AG04449 (cell line): ENCODE data around the gene FNTB.

Source experiments
- CTCF ChIA-PET: fragments of 350-600 bp; formaldehyde crosslinking; extraction: SDS; loops from one replicate; lab custom pipeline; 2021; ENCODE audit warnings: antibody characterized with exemption; lab: Yijun Ruan, JAX
- POLR2A ChIA-PET: fragments of 400-600, 350-600 bp; formaldehyde crosslinking; extraction: SDS; loops from one replicate; lab custom pipeline; 2020; ENCODE audit warnings: antibody characterized with exemption, inconsistent platforms; lab: Yijun Ruan, JAX
- DNase-seq: peaks from one replicate; pipeline ENCODE4 v3.0.0-alpha.2; 2010; ENCODE audit warnings: low read depth, low spot score
- H3K4me3 ChIP-seq: 2 replicates; pipeline ENCODE4 v1.5.1; 2011; ENCODE audit warnings: low read depth, mild to moderate bottlenecking, control low read depth, low read length
- TF ChIP-seq, protein P1 (sequence below): IDR thresholded peaks from one replicate; pipeline ENCODE4 v1.5.1; 2011; ENCODE audit warnings: mild to moderate bottlenecking, moderate library complexity, low read length, control low read depth, inconsistent platforms; ENCODE audit not compliant: insufficient read depth; ENCODE audit errors: missing control alignments

The FNTB gene

DNA sequence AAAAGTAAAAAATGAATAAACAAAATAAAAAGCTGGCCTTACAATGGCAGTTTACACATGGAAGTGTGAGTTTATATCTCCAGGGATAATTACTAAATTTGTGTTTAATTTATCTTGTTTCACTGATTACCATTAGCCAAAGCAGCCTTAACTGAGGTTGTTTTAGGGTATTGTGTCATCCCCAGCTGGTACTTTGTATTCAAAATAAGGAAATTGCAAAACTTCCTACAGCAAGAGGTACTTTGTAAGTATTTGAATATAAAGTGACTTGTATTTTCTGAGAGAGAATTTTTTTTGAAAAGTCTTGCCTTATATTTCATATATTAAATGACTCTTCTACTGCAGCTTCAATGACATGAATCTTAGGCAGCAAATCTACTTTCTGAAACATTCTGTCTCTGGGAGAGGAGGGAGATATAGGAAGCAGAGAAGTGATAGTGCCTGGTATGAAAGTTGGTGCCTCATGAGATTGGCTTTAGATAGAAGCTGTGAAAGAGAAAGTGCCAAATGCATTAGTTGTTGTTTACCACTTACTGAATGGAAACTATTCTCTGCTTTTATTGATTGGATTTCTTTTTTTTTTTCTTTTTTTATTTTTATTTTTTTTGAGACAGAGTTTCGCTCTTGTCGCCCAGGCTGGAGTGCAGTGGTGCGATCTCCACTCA is 6.7 kb downstream of the FNTB start:
- TF ChIP-seq, protein P1, sequence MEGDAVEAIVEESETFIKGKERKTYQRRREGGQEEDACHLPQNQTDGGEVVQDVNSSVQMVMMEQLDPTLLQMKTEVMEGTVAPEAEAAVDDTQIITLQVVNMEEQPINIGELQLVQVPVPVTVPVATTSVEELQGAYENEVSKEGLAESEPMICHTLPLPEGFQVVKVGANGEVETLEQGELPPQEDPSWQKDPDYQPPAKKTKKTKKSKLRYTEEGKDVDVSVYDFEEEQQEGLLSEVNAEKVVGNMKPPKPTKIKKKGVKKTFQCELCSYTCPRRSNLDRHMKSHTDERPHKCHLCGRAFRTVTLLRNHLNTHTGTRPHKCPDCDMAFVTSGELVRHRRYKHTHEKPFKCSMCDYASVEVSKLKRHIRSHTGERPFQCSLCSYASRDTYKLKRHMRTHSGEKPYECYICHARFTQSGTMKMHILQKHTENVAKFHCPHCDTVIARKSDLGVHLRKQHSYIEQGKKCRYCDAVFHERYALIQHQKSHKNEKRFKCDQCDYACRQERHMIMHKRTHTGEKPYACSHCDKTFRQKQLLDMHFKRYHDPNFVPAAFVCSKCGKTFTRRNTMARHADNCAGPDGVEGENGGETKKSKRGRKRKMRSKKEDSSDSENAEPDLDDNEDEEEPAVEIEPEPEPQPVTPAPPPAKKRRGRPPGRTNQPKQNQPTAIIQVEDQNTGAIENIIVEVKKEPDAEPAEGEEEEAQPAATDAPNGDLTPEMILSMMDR: no peak
- H3K4me3 ChIP-seq: no peak overlapping the region
- DNase-seq: no peak
- ChIA-PET CTCF (interaction anchor here (1.8 to 16.5 kb wide), 2 partner anchors 9 to 26 kb away, joined by 6 to 277 read pairs; no protein-coding TSS in a partner anchor), POLR2A (no interaction called here)

DNA sequence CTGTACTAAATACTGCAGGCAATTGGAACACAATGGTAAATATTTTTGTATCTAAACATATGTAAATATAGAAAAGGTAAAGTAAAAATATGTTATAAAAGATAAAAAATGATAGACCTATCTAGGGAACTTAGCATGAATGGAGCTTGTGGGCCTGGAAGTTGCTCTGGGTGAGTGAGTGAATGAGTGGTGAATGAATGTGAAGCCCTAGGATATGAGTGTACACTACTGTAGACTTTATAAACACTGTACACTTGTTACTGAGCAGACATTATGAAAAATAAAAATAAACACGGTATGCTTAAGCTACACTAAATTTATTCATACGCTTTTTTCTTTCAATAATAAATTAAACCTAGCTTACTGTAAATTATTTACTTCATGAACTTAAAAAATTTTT is 7.8 kb downstream of the FNTB start:
- CTCF ChIA-PET: interaction anchor here (0.8 to 16.5 kb wide), 5 partner anchors 8 to 25 kb away, joined by 3 to 277 read pairs (median 6); partner anchors contain the start of gene FNTB
- POLR2A ChIA-PET: no interaction called here

DNA sequence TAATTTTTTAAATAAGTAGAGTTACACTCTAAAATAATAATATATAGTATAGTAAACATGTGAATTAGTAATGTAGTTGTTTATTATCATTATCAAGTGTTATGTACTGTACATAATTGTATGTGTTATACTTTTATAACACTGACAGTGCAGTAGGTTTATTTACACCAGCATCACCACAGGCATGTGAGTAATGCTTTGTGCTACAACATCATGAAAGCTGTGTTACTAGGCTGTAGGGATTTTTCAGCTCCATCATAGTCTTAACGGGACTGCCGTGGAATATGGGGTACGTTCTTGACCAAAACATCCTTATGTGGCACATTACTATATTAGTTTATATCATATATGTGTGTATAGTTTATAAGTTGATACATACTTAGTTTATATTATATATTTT is 8.6 kb downstream of the FNTB start:
- no peak overlapping the region for H3K4me3 ChIP-seq
- no peak for DNase-seq
- POLR2A ChIA-PET: no interaction called here
- CTCF ChIA-PET: interaction anchor here (0.9 to 16.5 kb wide), 4 partner anchors 9 to 24 kb away, joined by 5 to 277 read pairs (median 10); partner anchors contain the start of gene FNTB
- TF ChIP-seq, protein P1: no peak

More for the DNA sequence above, 7.8 kb downstream of the FNTB start:
- TF ChIP-seq, protein P1: no peak
- DNase-seq: no peak
- H3K4me3 ChIP-seq: no peak overlapping the region

DNA sequence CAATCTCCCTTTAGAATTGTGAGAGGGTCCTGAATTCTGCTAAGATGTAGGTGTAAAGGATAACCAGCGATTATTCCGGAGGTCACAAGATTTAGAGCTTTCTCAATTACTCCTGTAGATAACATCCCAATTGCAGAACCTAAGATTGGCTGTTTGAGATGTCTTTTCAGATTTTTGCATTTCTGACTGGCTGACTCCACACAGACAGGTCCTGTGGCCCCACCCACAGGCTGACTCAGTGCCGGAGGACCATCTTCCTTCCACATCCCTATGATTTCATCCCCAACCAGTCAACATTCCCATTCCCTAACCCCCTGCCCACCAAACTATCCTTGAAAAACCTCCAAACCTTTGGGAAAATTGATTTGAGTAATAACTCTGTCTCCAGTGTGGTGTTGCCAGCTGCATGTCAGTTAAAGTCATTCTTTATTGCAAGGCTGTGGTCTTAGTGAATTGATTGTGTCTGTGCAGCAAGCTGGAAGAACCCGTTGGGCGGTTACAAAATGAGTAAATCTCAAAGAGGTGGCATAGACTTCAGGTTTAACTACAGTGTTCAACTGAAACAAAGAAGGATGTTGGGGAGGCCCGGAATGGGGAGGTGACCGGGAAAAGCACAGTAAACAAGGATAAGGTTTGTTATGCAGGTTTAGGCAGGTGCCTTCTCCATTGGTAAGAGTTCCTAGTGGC is 10.6 kb downstream of the FNTB start:
- CTCF ChIA-PET: interaction anchor here (17.4 kb wide), 1 partner anchor 12 kb away, joined by 186 read pairs; the partner anchor contains the start of gene FNTB
- no peak overlapping the region for H3K4me3 ChIP-seq
- POLR2A ChIA-PET: no interaction called here
- TF ChIP-seq, protein P1: no peak
- DNase-seq: no peak

DNA sequence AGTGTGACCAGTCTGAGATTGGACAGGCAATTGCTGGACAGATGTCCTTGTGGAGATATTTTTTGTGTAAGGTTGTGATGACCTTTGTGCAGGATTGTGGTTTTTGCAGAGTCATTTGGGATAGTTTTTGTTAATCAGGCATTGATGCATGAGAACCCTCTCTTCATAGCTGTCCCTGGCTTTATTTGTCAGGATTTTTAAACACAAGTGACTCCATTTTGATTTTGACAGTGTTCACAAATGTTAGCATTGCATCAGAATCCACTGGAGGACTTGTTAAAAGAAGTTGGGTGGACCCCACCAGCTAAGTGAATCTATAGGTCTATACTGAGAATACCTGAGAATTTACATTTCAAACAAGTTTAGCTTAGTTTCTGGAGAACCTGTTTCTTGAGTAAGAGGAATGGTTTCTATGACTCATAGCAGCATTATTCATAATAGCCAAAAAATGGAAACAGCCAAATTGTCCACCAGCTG is 11.8 kb downstream of the FNTB start:
- ChIA-PET POLR2A (interaction anchor here (0.6 to 0.7 kb wide), 2 partner anchors 17 to 91 kb away, joined by 3 to 5 read pairs; no protein-coding TSS in a partner anchor), CTCF (interaction anchor here (3.7 to 17.4 kb wide), 2 partner anchors 13 to 22 kb away, joined by 21 to 186 read pairs; partner anchors contain the start of gene FNTB)
- TF ChIP-seq, protein P1: no peak
- H3K4me3 ChIP-seq: no peak overlapping the region
- DNase-seq: no peak
